Retinal pigment epithelial cell (primary cell): ENCODE data around the gene CLEC1A.

Experiments used
- DNase-seq: peaks from one replicate; pipeline ENCODE4 v3.0.0-alpha.2; 2010; ENCODE audit warnings: low read depth
- H3K4me3 ChIP-seq: 2 replicates; pipeline ENCODE4 v1.5.1; 2011; ENCODE audit warnings: mild to moderate bottlenecking, low read length, control low read depth, moderate library complexity
- CTCF ChIP-seq: conservative IDR thresholded peaks from 2 replicates; pipeline ENCODE4 v1.5.1; 2011; ENCODE audit warnings: low read depth, low read length, control low read depth, inconsistent platforms

Gene CLEC1A

GRCh38 chr12:10102322-10102721, 3.5 kb upstream of the CLEC1A start:
- no peak for TF ChIP-seq CTCF
- DNase-seq = no peak
- H3K4me3 ChIP-seq = no peak overlapping the region

- no peak for TF ChIP-seq CTCF
- no peak overlapping the region for H3K4me3 ChIP-seq
- no peak for DNase-seq
Measured at GRCh38 chr12:10101648-10102220, 2.9 kb upstream of the CLEC1A start.

GRCh38 chr12:10101042-10101579, 2.3 kb upstream of the CLEC1A start:
- H3K4me3 ChIP-seq = no peak overlapping the region
- no peak for DNase-seq
- TF ChIP-seq CTCF = no peak

GRCh38 chr12:10097521-10097920, 1.3 kb downstream of the CLEC1A start:
- no peak for TF ChIP-seq CTCF
- no peak for DNase-seq

GRCh38 chr12:10095971-10096370, 2.8 kb downstream of the CLEC1A start:
- H3K4me3 ChIP-seq = no peak overlapping the region
- no peak for TF ChIP-seq CTCF
- no peak for DNase-seq

More at GRCh38 chr12:10097521-10097920, 1.3 kb downstream of the CLEC1A start:
- H3K4me3 ChIP-seq = no peak overlapping the region

GRCh38 chr12:10094646-10095395, 4.0 kb downstream of the CLEC1A start:
- DNase-seq = no peak
- H3K4me3 ChIP-seq = no peak overlapping the region
- TF ChIP-seq CTCF = no peak
